ENCODE results near the gene KPNA6. TPM values are rescaled to one million over a fixed set of nuclear protein-coding genes. Genes with fewer than 3 reads are reported as not detected.

The KPNA6 gene
- total and polyA plus RNA-seq, 2 of the 4 experiments (the other 2 are of a cell fraction): 27.0 to 50.7 TPM

DNA sequence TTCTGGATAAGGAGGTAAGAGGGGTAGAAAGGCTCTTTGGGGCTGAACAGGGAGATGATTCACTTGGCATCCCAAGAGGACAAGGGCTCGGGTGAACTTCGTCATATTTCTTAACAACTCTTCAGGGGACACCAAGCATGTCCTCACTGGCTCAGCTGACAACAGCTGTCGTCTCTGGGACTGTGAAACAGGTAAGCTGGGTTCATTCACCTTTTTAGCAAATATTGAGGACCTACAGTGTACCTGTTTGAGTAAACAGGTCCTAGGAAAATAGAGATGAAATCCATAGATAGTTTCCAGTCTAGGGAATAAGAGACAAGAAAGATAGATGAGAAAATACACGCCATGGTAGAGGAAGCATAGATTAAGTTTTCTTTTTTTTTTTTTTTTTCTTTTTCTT is 116.4 kb downstream of the KPNA6 start:
- Histone ChIP-seq H3K9me3 (ENCODE audit: control insufficient read depth, insufficient read depth, low read length) (no peaks in the 10 kb centered on the region), H2AFZ (replicated peaks; ENCODE audit: low read length, poor library complexity) (no peak overlapping the region), H4K8ac (ENCODE audit: low read depth in 2 of 2, low read length in 2 of 2) (no peak overlapping the region), H3K18ac (ENCODE audit: low read depth, low read length) (no peak overlapping the region), H3K27ac (ENCODE audit: insufficient read depth, low read length) (no peak overlapping the region), H2BK20ac (ENCODE audit: low read depth, low read length) (no peak overlapping the region), H2AK5ac (ENCODE audit: low read depth, low read length) (no peak overlapping the region), H3K56ac (ENCODE audit: extremely low read depth, insufficient read depth, low read length) (no peak overlapping the region), H3K9me1 (ENCODE audit: insufficient read depth, low read length) (peaks cover 16% of the 10 kb centered on the region), H3K4me1 (ENCODE audit: control insufficient read depth, insufficient read depth, low read length) (peaks cover 12% of the 10 kb centered on the region), H4K5ac (ENCODE audit: low read depth, low read length) (no peak overlapping the region), H2AK9ac (replicated peaks; ENCODE audit: low read depth, low read length, poor library complexity) (no peak overlapping the region), H3K14ac (replicated peaks; ENCODE audit: low read depth, low read length) (no peak overlapping the region), H3K79me1 (ENCODE audit: low read depth in 1 of 2, low read length in 2 of 2) (peaks cover 37 to 74% of the 10 kb centered on the region in 2 experiments), H3K4ac (ENCODE audit: low read depth, low read length) (no peak overlapping the region), H4K91ac (ENCODE audit: insufficient read depth, low read depth, low read length) (no peak overlapping the region), H3K27me3 (ENCODE audit: control insufficient read depth, insufficient read depth, low read length) (no peaks in the 10 kb centered on the region), H3K23ac (ENCODE audit: low read depth, low read length) (0 out of 2 replicates have a peak overlapping the region, but pooled peaks have one; percentile 18), H3K36me3 (ENCODE audit: control insufficient read depth, insufficient read depth, low read length) (peaks cover 44% of the 10 kb centered on the region), H3K9ac (ENCODE audit: low read depth, low read length) (no peak overlapping the region), H4K20me1 (ENCODE audit: insufficient read depth, low read length) (0 out of 2 replicates have a peak, but pooled peaks cover 10% of the 10 kb centered on the region), H3K4me3 (ENCODE audit: insufficient read depth, low read depth, low read length) (no peak overlapping the region), H2BK120ac (ENCODE audit: low read depth, low read length) (no peak overlapping the region), H2BK15ac (ENCODE audit: low read depth, low read length) (no peak overlapping the region), H2BK5ac (ENCODE audit: low read depth, low read length, poor library complexity, severe bottlenecking) (no peak overlapping the region), H3K4me2 (ENCODE audit: low read depth, low read length) (no peak overlapping the region)
- no peak for ATAC-seq (ENCODE audit: low read depth)
- dilution Hi-C loops (cut with HindIII; ENCODE audit: low sequenced_read_pairs, unreplicated experiment) (no loop called here), intact Hi-C loops (cut with micrococcal nuclease) (loop anchor here (5.0 kb wide), 1 partner anchor 68 kb away; the partner anchor contains the start of gene HDAC1), in situ Hi-C loops (cut with MboI; ENCODE audit: low sequenced_read_pairs) (no loop called here)
- WGBS, 2 experiments (ENCODE audit: extremely low coverage in 2 of 2, insufficient read length in 1 of 2): 100% methylated on average over 1 of the region's 4 CpGs; no CpG with 5 or more reads in 1 of the 2 experiments
- TF ChIP-seq CHD1 (IDR thresholded peaks at IDR 0.05; ENCODE audit: low read depth, low read length) (no peak), RAD21 (IDR thresholded peaks at IDR 0.05; ENCODE audit: low read length) (no peak), MAZ (IDR thresholded peaks at IDR 0.05; ENCODE audit: borderline replicate concordance, low read depth, low read length) (no peak), USF2 (IDR thresholded peaks at IDR 0.05; ENCODE audit: low read depth, low read length) (no peak), BHLHE40 (IDR thresholded peaks at IDR 0.05; ENCODE audit: low read depth, low read length) (no peak), NFE2L2 (IDR thresholded peaks at IDR 0.05; ENCODE audit: low read depth, low read length) (no peak), CEBPB (IDR thresholded peaks at IDR 0.05; ENCODE audit: low read depth, low read length) (no peak), FOS (IDR thresholded peaks at IDR 0.05; ENCODE audit: low read depth, low read length) (no peak), MXI1 (IDR thresholded peaks at IDR 0.05; ENCODE audit: borderline replicate concordance, low read depth, low read length) (no peak), SMC3 (IDR thresholded peaks at IDR 0.05; ENCODE audit: low read depth, low read length) (no peak), RFX5 (IDR thresholded peaks at IDR 0.05; ENCODE audit: low read depth, low read length) (no peak), POLR2A (IDR thresholded peaks at IDR 0.05; ENCODE audit: low read depth, low read length) (no peak), MAFK (IDR thresholded peaks at IDR 0.05; ENCODE audit: low read depth, low read length) (no peak), RCOR1 (IDR thresholded peaks at IDR 0.05; ENCODE audit: insufficient replicate concordance, low read length) (no peak)
- TF ChIP-seq, protein P1, sequence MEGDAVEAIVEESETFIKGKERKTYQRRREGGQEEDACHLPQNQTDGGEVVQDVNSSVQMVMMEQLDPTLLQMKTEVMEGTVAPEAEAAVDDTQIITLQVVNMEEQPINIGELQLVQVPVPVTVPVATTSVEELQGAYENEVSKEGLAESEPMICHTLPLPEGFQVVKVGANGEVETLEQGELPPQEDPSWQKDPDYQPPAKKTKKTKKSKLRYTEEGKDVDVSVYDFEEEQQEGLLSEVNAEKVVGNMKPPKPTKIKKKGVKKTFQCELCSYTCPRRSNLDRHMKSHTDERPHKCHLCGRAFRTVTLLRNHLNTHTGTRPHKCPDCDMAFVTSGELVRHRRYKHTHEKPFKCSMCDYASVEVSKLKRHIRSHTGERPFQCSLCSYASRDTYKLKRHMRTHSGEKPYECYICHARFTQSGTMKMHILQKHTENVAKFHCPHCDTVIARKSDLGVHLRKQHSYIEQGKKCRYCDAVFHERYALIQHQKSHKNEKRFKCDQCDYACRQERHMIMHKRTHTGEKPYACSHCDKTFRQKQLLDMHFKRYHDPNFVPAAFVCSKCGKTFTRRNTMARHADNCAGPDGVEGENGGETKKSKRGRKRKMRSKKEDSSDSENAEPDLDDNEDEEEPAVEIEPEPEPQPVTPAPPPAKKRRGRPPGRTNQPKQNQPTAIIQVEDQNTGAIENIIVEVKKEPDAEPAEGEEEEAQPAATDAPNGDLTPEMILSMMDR (conservative IDR thresholded peaks at IDR 0.05; ENCODE audit: low read depth, low read length): no peak
- TF ChIP-seq, protein P2, sequence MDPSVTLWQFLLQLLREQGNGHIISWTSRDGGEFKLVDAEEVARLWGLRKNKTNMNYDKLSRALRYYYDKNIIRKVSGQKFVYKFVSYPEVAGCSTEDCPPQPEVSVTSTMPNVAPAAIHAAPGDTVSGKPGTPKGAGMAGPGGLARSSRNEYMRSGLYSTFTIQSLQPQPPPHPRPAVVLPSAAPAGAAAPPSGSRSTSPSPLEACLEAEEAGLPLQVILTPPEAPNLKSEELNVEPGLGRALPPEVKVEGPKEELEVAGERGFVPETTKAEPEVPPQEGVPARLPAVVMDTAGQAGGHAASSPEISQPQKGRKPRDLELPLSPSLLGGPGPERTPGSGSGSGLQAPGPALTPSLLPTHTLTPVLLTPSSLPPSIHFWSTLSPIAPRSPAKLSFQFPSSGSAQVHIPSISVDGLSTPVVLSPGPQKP (IDR thresholded peaks at IDR 0.05; ENCODE audit: borderline replicate concordance, low read depth, low read length): no peak
- DNase-seq: no peak
- BruUV-seq (replicated peaks): no TSS peak
- CTCF ChIA-PET: no interaction called here
- POLR2A ChIA-PET (ENCODE audit: unreplicated experiment): no interaction called here

Measured in IMR-90 (cell line).